HEK293 (cell line): ENCODE data around the gene NUDT6.

ENCODE experiments used
- CTCF ChIA-PET: fragments of 350-600 bp; formaldehyde crosslinking; extraction: SDS; loops from one replicate; lab custom pipeline; 2021; ENCODE audit warnings: antibody characterized with exemption; lab: Yijun Ruan, JAX
- POLR2A ChIA-PET: fragments of 300-600 bp; formaldehyde crosslinking; extraction: SDS; loops from one replicate; lab custom pipeline; 2020; ENCODE audit warnings: antibody characterized with exemption, inconsistent platforms; lab: Yijun Ruan, JAX
- H3K27ac ChIP-seq: fragments of 200-500 bp; sonication (Bioruptor generic); 2 replicates; pipeline ENCODE4 v1.5.1; 2014; ENCODE audit warnings: low read depth, low read length, control low read depth, inconsistent platforms; ENCODE audit errors: extremely low read depth
- H3K36me3 ChIP-seq, 2 experiments: fragments of 200-500 bp in 1 of 2; sonication (Bioruptor generic) in 1 of 2; 1 replicate in 1 of 2; 2 replicates in 1 of 2; pipeline ENCODE4 v1.5.1; 2014 to 2017; ENCODE audit warnings: inconsistent platforms in 2 of 2, low read length in 2 of 2; ENCODE audit not compliant: control insufficient read depth in 2 of 2, insufficient read depth in 1 of 2
- H3K4me1 ChIP-seq: fragments of 200-500 bp; sonication (Bioruptor generic); 2 replicates; pipeline ENCODE4 v1.5.1; 2014; ENCODE audit warnings: mild to moderate bottlenecking, low read length, inconsistent platforms; ENCODE audit not compliant: control insufficient read depth, insufficient read depth
- H3K4me3 ChIP-seq: 2 replicates; pipeline ENCODE4 v1.5.1; 2011; ENCODE audit warnings: low read depth, mild to moderate bottlenecking, control low read depth, low read length, moderate library complexity
- H3K9me3 ChIP-seq: fragments of 200-500 bp; sonication (Bioruptor generic); 2 replicates; pipeline ENCODE4 v1.5.1; 2014; ENCODE audit warnings: low read depth, low read length, inconsistent platforms; ENCODE audit not compliant: control insufficient read depth, insufficient read depth
- PRDM1 ChIP-seq: fragments of 450-650 bp; formaldehyde crosslinking; IDR thresholded peaks from 2 replicates; pipeline ENCODE4; 2016; ENCODE audit warnings: missing biosample characterization, missing genetic modification characterization
- SP2 ChIP-seq: fragments of 450-650 bp; formaldehyde crosslinking; IDR thresholded peaks from 2 replicates; pipeline ENCODE4 v1.5.1; 2016; ENCODE audit warnings: missing biosample characterization, missing genetic modification characterization
- ZNF202 ChIP-seq: fragments of 450-650 bp; formaldehyde crosslinking; IDR thresholded peaks from 2 replicates; pipeline ENCODE4 v1.5.1; 2016; ENCODE audit warnings: missing biosample characterization, missing genetic modification characterization, borderline replicate concordance
- ZNF23 ChIP-seq: fragments of 450-650 bp; formaldehyde crosslinking; IDR thresholded peaks from 2 replicates; pipeline ENCODE4 v1.5.1; 2016; ENCODE audit warnings: missing biosample characterization, missing genetic modification characterization, borderline replicate concordance
- ZNF239 ChIP-seq: fragments of 450-650 bp; formaldehyde crosslinking; IDR thresholded peaks from 2 replicates; pipeline ENCODE4 v1.5.1; 2016; ENCODE audit warnings: missing biosample characterization, missing genetic modification characterization
- ZNF292 ChIP-seq: fragments of 450-650 bp; formaldehyde crosslinking; IDR thresholded peaks from 2 replicates; pipeline ENCODE4 v1.5.1; 2016; ENCODE audit warnings: low read depth, missing biosample characterization, missing genetic modification characterization, borderline replicate concordance
- ZNF311 ChIP-seq: fragments of 450-650 bp; formaldehyde crosslinking; IDR thresholded peaks from 2 replicates; pipeline ENCODE4 v1.5.1; 2017; ENCODE audit warnings: missing biosample characterization, missing genetic modification characterization, borderline replicate concordance
- ZNF488 ChIP-seq: fragments of 450-650 bp; formaldehyde crosslinking; IDR thresholded peaks from 2 replicates; pipeline ENCODE4 v1.5.1; 2016; ENCODE audit warnings: missing biosample characterization, missing genetic modification characterization
- ZNF544 ChIP-seq: fragments of 450-650 bp; formaldehyde crosslinking; IDR thresholded peaks from 2 replicates; pipeline ENCODE4 v1.5.0; 2017; ENCODE audit warnings: missing biosample characterization, missing genetic modification characterization
- ZNF571 ChIP-seq: fragments of 450-650 bp; formaldehyde crosslinking; IDR thresholded peaks from 2 replicates; pipeline ENCODE4 v1.5.0; 2017; ENCODE audit warnings: missing biosample characterization, missing genetic modification characterization
- ZNF585B ChIP-seq: fragments of 450-650 bp; formaldehyde crosslinking; IDR thresholded peaks from 2 replicates; pipeline ENCODE4 v1.5.1; 2016; ENCODE audit warnings: missing biosample characterization, missing genetic modification characterization
- ZNF596 ChIP-seq: fragments of 450-650 bp; IDR thresholded peaks from 2 replicates; pipeline ENCODE4 v1.5.0; 2018; ENCODE audit warnings: missing biosample characterization, mild to moderate bottlenecking, missing genetic modification characterization, moderate library complexity
- ZNF610 ChIP-seq: fragments of 450-650 bp; formaldehyde crosslinking; IDR thresholded peaks from 2 replicates; pipeline ENCODE4 v1.5.1; 2016; ENCODE audit warnings: missing biosample characterization, missing genetic modification characterization, borderline replicate concordance
- ZNF76 ChIP-seq: fragments of 450-650 bp; formaldehyde crosslinking; IDR thresholded peaks from 2 replicates; pipeline ENCODE4; 2016; ENCODE audit warnings: low read depth, missing biosample characterization, missing genetic modification characterization, borderline replicate concordance
- ZNF791 ChIP-seq: fragments of 450-650 bp; formaldehyde crosslinking; IDR thresholded peaks from 2 replicates; pipeline ENCODE4 v1.5.1; 2016; ENCODE audit warnings: missing biosample characterization, missing genetic modification characterization
- ZSCAN23 ChIP-seq: fragments of 450-650 bp; formaldehyde crosslinking; IDR thresholded peaks from 2 replicates; pipeline ENCODE4 v1.5.1; 2016; ENCODE audit warnings: missing biosample characterization, missing genetic modification characterization
- TF ChIP-seq, protein P1 (sequence below): fragments of 450-650 bp; formaldehyde crosslinking; conservative IDR thresholded peaks from 2 replicates; pipeline ENCODE4 v1.5.1; 2016; ENCODE audit warnings: low read depth, missing biosample characterization, missing genetic modification characterization
- TF ChIP-seq, protein P2 (sequence below): fragments of 450-650 bp; formaldehyde crosslinking; IDR thresholded peaks from 2 replicates; pipeline ENCODE4 v1.5.1; 2017; ENCODE audit warnings: missing biosample characterization, missing genetic modification characterization
- TF ChIP-seq, protein P3 (sequence below): fragments of 450-650 bp; formaldehyde crosslinking; optimal IDR thresholded peaks from 2 replicates; pipeline ENCODE3; 2016; ENCODE audit warnings: missing biosample characterization, mild to moderate bottlenecking, missing genetic modification characterization

Gene NUDT6

DNA sequence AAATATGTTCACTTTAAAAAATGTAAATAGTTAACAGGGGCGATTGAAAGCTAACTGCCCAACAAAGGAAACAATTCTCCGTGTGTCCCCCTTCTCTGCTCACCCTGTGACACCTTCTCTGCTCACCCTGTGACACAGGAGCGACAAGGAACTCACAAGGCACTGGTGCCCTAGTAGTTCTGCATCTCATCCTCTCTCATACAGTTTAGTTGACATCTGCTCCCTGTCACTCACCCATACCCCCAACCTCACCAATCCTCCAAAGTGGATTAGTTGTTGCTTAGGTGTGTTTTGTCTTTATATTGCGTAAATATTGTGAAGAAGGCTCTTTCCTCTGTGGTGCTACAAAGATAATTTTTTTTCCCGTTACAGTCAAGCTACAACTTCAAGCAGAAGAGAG lies 46.4 kb downstream of the NUDT6 start:
- Histone ChIP-seq H3K4me1 (no peaks in the 10 kb centered on the region), H3K36me3 (peaks cover 0 to 17% of the 10 kb centered on the region in 2 experiments; a peak in 1 of 3 replicates), H3K9me3 (no peaks in the 10 kb centered on the region), H3K4me3 (no peak overlapping the region), H3K27ac (no peak overlapping the region)
- ChIA-PET POLR2A (no interaction called here), CTCF (interaction anchor here (0.6 kb wide), 1 partner anchor 43 kb away, joined by 4 read pairs; no protein-coding TSS in a partner anchor)
- no peak for TF ChIP-seq ZNF23 (tag by site-specific recombination)
- TF ChIP-seq, protein P1, sequence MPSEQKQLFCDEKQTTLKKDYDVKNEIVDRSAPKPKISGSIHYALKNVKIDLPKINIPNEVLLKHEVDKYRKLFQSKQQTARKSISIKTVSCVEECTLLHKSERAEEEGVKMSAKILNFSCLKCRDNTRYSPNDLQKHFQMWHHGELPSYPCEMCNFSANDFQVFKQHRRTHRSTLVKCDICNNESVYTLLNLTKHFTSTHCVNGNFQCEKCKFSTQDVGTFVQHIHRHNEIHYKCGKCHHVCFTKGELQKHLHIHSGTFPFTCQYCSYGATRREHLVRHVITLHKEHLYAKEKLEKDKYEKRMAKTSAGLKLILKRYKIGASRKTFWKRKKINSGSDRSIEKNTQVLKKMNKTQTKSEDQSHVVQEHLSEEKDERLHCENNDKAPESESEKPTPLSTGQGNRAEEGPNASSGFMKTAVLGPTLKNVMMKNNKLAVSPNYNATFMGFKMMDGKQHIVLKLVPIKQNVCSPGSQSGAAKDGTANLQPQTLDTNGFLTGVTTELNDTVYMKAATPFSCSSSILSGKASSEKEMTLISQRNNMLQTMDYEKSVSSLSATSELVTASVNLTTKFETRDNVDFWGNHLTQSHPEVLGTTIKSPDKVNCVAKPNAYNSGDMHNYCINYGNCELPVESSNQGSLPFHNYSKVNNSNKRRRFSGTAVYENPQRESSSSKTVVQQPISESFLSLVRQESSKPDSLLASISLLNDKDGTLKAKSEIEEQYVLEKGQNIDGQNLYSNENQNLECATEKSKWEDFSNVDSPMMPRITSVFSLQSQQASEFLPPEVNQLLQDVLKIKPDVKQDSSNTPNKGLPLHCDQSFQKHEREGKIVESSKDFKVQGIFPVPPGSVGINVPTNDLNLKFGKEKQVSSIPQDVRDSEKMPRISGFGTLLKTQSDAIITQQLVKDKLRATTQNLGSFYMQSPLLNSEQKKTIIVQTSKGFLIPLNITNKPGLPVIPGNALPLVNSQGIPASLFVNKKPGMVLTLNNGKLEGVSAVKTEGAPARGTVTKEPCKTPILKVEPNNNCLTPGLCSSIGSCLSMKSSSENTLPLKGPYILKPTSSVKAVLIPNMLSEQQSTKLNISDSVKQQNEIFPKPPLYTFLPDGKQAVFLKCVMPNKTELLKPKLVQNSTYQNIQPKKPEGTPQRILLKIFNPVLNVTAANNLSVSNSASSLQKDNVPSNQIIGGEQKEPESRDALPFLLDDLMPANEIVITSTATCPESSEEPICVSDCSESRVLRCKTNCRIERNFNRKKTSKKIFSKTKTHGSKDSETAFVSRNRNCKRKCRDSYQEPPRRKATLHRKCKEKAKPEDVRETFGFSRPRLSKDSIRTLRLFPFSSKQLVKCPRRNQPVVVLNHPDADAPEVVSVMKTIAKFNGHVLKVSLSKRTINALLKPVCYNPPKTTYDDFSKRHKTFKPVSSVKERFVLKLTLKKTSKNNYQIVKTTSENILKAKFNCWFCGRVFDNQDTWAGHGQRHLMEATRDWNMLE (tag by site-specific recombination) = no peak
- no peak for TF ChIP-seq PRDM1 (tag by site-specific recombination)
- no peak for TF ChIP-seq ZNF292 (tag by site-specific recombination)
- no peak for TF ChIP-seq ZNF488
- TF ChIP-seq, protein P2, sequence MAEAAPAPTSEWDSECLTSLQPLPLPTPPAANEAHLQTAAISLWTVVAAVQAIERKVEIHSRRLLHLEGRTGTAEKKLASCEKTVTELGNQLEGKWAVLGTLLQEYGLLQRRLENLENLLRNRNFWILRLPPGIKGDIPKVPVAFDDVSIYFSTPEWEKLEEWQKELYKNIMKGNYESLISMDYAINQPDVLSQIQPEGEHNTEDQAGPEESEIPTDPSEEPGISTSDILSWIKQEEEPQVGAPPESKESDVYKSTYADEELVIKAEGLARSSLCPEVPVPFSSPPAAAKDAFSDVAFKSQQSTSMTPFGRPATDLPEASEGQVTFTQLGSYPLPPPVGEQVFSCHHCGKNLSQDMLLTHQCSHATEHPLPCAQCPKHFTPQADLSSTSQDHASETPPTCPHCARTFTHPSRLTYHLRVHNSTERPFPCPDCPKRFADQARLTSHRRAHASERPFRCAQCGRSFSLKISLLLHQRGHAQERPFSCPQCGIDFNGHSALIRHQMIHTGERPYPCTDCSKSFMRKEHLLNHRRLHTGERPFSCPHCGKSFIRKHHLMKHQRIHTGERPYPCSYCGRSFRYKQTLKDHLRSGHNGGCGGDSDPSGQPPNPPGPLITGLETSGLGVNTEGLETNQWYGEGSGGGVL = no peak
- TF ChIP-seq ZNF76 (tag by site-specific recombination) = no peak
- TF ChIP-seq ZNF202 (tag by site-specific recombination) = no peak
- no peak for TF ChIP-seq ZNF585B
- no peak for TF ChIP-seq ZNF791 (tag by site-specific recombination)
- no peak for TF ChIP-seq ZNF596 (tag by site-specific recombination)
- TF ChIP-seq ZSCAN23 (tag by site-specific recombination) = no peak
- no peak for TF ChIP-seq ZNF311
- TF ChIP-seq ZNF571 = no peak
- TF ChIP-seq ZNF239 = no peak
- TF ChIP-seq, protein P3, sequence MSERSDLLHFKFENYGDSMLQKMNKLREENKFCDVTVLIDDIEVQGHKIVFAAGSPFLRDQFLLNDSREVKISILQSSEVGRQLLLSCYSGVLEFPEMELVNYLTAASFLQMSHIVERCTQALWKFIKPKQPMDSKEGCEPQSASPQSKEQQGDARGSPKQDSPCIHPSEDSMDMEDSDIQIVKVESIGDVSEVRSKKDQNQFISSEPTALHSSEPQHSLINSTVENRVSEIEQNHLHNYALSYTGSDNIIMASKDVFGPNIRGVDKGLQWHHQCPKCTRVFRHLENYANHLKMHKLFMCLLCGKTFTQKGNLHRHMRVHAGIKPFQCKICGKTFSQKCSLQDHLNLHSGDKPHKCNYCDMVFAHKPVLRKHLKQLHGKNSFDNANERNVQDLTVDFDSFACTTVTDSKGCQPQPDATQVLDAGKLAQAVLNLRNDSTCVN (tag by site-specific recombination) = no peak
- TF ChIP-seq ZNF544 (tag by site-specific recombination) = no peak
- no peak for TF ChIP-seq ZNF610 (tag by site-specific recombination)
- TF ChIP-seq SP2 (tag by site-specific recombination) = no peak
